Tibial nerve (tissue), 3 donors: ENCODE data around the gene RBM20.

Experiments used
- POLR2A ChIP-seq, 2 donors: fragments of 450-650 bp; IDR thresholded peaks; one replicate each; pipeline ENCODE4 v1.6.1; 2017; ENCODE audit warnings: antibody characterized with exemption in 2 of 2, mild to moderate bottlenecking in 2 of 2, moderate library complexity in 2 of 2
- TF ChIP-seq, protein P1 (sequence below), 5 experiments: fragments of 200-600 bp in 3 of 5; fragments of 450-650 bp in 2 of 5; sonication (generic) in 3 of 5; IDR thresholded peaks; one replicate each; pipeline ENCODE4 v1.5.1; 2016 to 2019; ENCODE audit warnings: antibody characterized with exemption in 5 of 5, mild to moderate bottlenecking in 3 of 5, moderate library complexity in 2 of 5

DNA sequence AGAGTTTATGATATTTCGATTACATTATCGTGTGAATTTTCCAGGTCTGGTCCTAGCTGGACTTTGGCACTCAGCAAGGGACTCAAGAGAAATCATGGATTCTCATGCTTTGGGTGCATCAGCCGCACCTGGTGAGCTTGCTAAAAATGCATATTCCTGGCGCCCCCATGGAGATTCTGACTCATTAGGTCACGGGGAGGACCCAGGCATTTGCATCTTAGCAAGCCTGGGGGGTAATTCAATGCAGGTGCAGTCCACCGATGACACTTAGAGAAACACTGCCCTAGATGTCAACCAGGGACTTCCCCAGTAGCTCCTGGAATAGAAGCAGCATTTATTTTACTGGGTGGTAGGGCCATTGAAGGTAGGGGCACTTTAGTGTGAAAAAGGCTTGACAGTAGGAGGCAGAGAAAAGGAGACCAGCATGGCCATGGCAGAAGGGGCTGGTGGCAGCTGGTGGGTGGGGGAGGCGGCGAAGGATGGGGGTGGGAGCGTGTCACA, 197.7 kb downstream of the RBM20 start:
- TF ChIP-seq, protein P1, sequence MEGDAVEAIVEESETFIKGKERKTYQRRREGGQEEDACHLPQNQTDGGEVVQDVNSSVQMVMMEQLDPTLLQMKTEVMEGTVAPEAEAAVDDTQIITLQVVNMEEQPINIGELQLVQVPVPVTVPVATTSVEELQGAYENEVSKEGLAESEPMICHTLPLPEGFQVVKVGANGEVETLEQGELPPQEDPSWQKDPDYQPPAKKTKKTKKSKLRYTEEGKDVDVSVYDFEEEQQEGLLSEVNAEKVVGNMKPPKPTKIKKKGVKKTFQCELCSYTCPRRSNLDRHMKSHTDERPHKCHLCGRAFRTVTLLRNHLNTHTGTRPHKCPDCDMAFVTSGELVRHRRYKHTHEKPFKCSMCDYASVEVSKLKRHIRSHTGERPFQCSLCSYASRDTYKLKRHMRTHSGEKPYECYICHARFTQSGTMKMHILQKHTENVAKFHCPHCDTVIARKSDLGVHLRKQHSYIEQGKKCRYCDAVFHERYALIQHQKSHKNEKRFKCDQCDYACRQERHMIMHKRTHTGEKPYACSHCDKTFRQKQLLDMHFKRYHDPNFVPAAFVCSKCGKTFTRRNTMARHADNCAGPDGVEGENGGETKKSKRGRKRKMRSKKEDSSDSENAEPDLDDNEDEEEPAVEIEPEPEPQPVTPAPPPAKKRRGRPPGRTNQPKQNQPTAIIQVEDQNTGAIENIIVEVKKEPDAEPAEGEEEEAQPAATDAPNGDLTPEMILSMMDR (IDR thresholded peaks at IDR 0.05): no peak
- no peak for TF ChIP-seq POLR2A (IDR thresholded peaks at IDR 0.05)
